Tibial artery (tissue), 4 donors: ENCODE results near the gene UROD.

Experiments
- DNase-seq, 2 donors: peaks; one replicate each; pipeline ENCODE4 v3.0.0-alpha.2; 2019
- H3K27ac ChIP-seq, 2 donors: fragments of 200-600 bp; sonication (generic) in 1 of 2; 1 replicate in 1 of 2; 2 replicates in 1 of 2; pipeline ENCODE4 v1.5.1; 2018 to 2019; ENCODE audit warnings: mild to moderate bottlenecking in 1 of 2
- H3K27me3 ChIP-seq, 2 donors: fragments of 200-600 bp; sonication (generic) in 1 of 2; one replicate each; pipeline versions ENCODE4 v1.5.1 to v1.6.0; 2016 to 2019
- H3K36me3 ChIP-seq, 3 donors: fragments of 200-600 bp; sonication (generic) in 2 of 3; one replicate each; pipeline ENCODE4 v1.5.1; 2016 to 2019; ENCODE audit warnings: mild to moderate bottlenecking in 2 of 3
- H3K4me1 ChIP-seq, 4 donors: fragments of 200-600 bp; sonication (generic) in 2 of 4; 1 replicate in 3 of 4; 2 replicates in 1 of 4; pipeline ENCODE4 v1.5.1; 2016 to 2019
- H3K4me3 ChIP-seq, 2 donors: fragments of 200-600 bp; sonication (generic) in 1 of 2; 1 replicate in 1 of 2; 2 replicates in 1 of 2; pipeline ENCODE4 v1.5.1; 2018 to 2019; ENCODE audit warnings: mild to moderate bottlenecking in 2 of 2
- H3K9me3 ChIP-seq, 3 donors: fragments of 200-600 bp; sonication (generic) in 1 of 3; one replicate each; pipeline ENCODE4 v1.5.1; 2016 to 2019
- intact Hi-C: fragments of 100-400 bp; cut with DNase I; formaldehyde crosslinking; loops from one replicate; pipeline ENCODE4 v1.15.0; 2023; ENCODE audit warnings: low total_unique reads
- TF ChIP-seq, protein P1 (sequence below), 2 experiments: fragments of 200-600 bp in 1 of 2; fragments of 450-650 bp in 1 of 2; IDR thresholded peaks; one replicate each; pipeline ENCODE4 v1.5.1; 2017 to 2019; ENCODE audit warnings: antibody characterized with exemption in 2 of 2, mild to moderate bottlenecking in 1 of 2, moderate library complexity in 1 of 2

Gene UROD

DNA sequence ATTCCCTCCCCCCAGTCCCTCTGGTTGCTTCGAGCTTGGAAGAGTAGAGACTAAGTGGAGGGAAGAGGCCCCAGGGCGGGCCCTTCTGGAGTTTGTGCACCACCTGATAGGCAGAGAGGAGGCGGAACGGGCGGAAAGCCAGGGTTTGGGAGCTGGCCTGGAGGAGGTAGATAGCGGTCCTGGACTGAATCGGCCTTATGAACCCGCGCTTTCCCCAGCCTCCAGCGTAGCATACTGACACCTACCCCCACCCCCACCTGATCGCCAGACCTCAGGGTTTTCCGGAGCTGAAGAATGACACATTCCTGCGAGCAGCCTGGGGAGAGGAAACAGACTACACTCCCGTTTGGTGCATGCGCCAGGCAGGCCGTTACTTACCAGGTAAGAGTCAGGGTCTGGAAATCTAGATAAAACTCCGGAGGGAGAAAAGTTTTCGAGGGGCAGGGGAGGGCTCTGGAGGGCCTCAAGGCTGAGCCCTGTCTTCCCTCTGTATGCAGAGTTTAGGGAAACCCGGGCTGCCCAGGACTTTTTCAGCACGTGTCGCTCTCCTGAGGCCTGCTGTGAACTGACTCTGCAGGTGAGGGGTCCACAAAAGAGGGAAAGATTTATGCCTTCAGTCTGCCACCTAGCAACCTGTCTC lies 705 bp downstream of the UROD start:
- intact Hi-C loops: loop anchor here (5.0 kb wide), 3 partner anchors 175 to 485 kb away; partner anchors contain the start of gene BEST4
- H3K36me3 ChIP-seq: peaks cover 16 to 25% (median 17%) of the 10 kb centered on the region in 3 donors
- peak overlapping the region; percentile 85 to 86 for H3K27ac ChIP-seq
- peaks cover 5 to 50% (median 43%) of the 10 kb centered on the region in 4 donors for H3K4me1 ChIP-seq
- no peaks in the 10 kb centered on the region for H3K9me3 ChIP-seq
- H3K27me3 ChIP-seq: no peaks in the 10 kb centered on the region
- DNase-seq: peak; percentile 83 to 89
- peak overlapping the region; percentile 86 to 95 for H3K4me3 ChIP-seq
- TF ChIP-seq, protein P1, sequence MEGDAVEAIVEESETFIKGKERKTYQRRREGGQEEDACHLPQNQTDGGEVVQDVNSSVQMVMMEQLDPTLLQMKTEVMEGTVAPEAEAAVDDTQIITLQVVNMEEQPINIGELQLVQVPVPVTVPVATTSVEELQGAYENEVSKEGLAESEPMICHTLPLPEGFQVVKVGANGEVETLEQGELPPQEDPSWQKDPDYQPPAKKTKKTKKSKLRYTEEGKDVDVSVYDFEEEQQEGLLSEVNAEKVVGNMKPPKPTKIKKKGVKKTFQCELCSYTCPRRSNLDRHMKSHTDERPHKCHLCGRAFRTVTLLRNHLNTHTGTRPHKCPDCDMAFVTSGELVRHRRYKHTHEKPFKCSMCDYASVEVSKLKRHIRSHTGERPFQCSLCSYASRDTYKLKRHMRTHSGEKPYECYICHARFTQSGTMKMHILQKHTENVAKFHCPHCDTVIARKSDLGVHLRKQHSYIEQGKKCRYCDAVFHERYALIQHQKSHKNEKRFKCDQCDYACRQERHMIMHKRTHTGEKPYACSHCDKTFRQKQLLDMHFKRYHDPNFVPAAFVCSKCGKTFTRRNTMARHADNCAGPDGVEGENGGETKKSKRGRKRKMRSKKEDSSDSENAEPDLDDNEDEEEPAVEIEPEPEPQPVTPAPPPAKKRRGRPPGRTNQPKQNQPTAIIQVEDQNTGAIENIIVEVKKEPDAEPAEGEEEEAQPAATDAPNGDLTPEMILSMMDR (IDR thresholded peaks at IDR 0.05): no peak

DNA sequence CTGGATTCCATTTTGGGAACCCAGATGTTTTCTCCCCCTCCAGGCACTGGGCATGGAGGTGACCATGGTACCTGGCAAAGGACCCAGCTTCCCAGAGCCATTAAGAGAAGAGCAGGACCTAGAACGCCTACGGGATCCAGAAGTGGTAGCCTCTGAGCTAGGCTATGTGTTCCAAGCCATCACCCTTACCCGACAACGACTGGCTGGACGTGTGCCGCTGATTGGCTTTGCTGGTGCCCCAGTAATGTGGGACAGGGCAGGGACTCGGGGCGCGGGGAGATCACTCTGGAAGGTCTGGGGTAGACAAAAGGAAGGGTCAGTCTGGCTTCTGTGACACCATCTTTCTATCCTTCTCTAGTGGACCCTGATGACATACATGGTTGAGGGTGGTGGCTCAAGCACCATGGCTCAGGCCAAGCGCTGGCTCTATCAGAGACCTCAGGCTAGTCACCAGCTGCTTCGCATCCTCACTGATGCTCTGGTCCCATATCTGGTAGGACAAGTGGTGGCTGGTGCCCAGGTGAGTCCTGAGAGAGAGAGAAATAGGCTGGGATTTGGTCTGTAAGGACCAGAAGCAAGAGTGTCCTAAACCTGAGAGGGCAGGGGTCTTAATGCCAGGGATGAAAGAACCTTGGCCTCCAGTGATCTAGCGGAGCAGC lies 1.6 kb downstream of the UROD start:
- H3K36me3 ChIP-seq: peaks cover 6 to 16% (median 8%) of the 10 kb centered on the region in 3 donors
- no peaks in the 10 kb centered on the region for H3K9me3 ChIP-seq
- no peak overlapping the region for H3K4me3 ChIP-seq
- peak overlapping the region in 1 of 2 donors; percentile 86 for H3K27ac ChIP-seq
- intact Hi-C loops: loop anchor here (2.0 to 5.0 kb wide), 4 partner anchors 176 to 484 kb away; partner anchors contain the start of gene BEST4
- DNase-seq: no peak
- peaks cover 5 to 51% (median 44%) of the 10 kb centered on the region in 4 donors for H3K4me1 ChIP-seq
- TF ChIP-seq, protein P1 (IDR thresholded peaks at IDR 0.05): no peak
- no peaks in the 10 kb centered on the region for H3K27me3 ChIP-seq

DNA sequence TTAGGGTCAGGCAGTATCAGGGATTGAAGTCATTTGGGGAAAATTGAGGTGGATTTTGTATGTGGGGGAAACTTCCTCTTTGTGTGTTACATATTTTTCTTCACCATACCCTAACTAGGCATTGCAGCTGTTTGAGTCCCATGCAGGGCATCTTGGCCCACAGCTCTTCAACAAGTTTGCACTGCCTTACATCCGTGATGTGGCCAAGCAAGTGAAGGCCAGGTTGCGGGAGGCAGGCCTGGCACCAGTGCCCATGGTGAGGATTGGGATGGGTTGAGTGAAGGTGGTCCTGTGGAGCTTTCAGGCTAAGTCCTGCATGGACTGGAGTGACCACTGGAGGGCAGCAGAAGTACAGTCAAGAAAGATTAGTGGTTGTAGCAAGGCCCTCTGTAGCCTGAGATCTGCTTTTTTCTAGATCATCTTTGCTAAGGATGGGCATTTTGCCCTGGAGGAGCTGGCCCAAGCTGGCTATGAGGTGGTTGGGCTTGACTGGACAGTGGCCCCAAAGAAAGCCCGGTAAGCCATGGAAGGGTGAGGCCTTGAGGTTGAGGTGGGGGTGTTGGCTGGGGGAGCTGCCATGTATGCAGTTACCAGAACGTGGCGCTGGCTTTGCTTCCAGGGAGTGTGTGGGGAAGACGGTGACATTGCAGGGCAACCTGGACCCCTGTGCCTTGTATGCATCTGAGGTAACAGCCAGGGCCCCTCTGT lies 2.4 kb downstream of the UROD start:
- H3K36me3 ChIP-seq: peaks cover 0 to 8% (median 0%) of the 10 kb centered on the region in 3 donors
- no peak overlapping the region for H3K4me3 ChIP-seq
- no peaks in the 10 kb centered on the region for H3K9me3 ChIP-seq
- H3K27me3 ChIP-seq: no peaks in the 10 kb centered on the region
- peak overlapping the region in 1 of 2 donors; percentile 42 for H3K27ac ChIP-seq
- intact Hi-C loops: loop anchor here (2.0 to 5.0 kb wide), 4 partner anchors 177 to 483 kb away; partner anchors contain the start of gene BEST4
- peaks cover 5 to 47% (median 38%) of the 10 kb centered on the region in 4 donors for H3K4me1 ChIP-seq
- DNase-seq: peak; percentile 87
- TF ChIP-seq, protein P1 (IDR thresholded peaks at IDR 0.05): peak; percentile 90 to 95

DNA sequence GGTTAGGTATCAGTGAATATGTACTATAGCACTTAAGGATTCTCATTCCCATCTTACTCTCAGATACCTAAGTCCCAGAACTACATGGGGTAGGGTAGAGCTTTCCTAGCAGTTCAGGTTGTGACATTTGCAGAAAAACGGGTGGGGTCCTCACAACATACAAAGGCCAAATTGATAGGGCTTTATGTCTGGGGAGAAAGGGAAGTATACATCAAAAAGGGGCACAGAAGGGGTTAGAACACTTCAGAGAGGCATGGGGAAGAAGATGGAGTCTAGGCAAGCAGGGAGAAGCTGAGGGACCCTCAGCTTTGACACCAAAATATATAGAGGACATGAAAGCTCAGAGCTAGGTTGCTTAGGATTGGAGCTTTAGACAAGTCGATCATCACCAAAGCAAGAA lies 3.6 kb downstream of the UROD start:
- Histone ChIP-seq H3K9me3 (no peaks in the 10 kb centered on the region), H3K4me1 (peaks cover 5 to 37% (median 27%) of the 10 kb centered on the region in 4 donors), H3K27me3 (no peaks in the 10 kb centered on the region), H3K27ac (no peak overlapping the region), H3K4me3 (no peak overlapping the region), H3K36me3 (peaks cover 0 to 8% (median 0%) of the 10 kb centered on the region in 3 donors)
- TF ChIP-seq, protein P1 (IDR thresholded peaks at IDR 0.05): no peak
- no peak for DNase-seq
- intact Hi-C loops: loop anchor here (2.0 kb wide), 1 partner anchor 285 kb away; no protein-coding TSS in a partner anchor

DNA sequence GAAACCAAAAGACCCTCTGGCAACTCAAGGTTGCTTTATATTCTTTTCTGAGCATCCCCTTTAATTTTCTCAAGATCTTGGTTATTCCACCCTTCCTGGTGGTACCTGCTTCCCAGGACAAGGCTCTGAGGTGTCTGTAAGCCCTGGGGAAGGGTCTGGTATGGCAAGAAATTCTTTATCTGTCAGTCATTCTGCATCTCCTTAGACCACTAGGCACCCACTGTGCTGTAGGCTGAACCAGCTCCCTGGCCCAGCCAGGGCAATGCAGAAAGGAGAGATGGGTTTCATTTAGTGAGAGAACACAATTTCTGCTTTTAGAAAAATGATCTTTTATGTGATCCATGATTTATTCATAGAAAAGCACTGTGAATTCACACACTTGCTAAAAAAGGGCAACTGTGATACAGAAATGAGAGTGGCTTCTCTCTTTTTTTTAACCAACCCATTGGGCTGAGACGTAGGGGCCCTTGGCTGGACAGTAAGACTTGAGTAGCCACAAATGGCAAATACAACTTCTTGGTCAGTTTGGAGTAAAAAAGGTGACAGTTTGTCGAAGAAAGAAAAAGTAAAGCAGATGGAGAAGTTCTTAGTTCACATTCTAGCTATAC lies 4.1 kb downstream of the UROD start:
- H3K4me3 ChIP-seq: no peak overlapping the region
- H3K36me3 ChIP-seq: peaks cover 0 to 8% (median 0%) of the 10 kb centered on the region in 3 donors
- DNase-seq: no peak
- intact Hi-C loops: no loop called here
- no peaks in the 10 kb centered on the region for H3K9me3 ChIP-seq
- no peaks in the 10 kb centered on the region for H3K27me3 ChIP-seq
- TF ChIP-seq, protein P1 (IDR thresholded peaks at IDR 0.05): no peak
- H3K4me1 ChIP-seq: peaks cover 5 to 37% (median 27%) of the 10 kb centered on the region in 4 donors
- no peak overlapping the region for H3K27ac ChIP-seq
